GM12892 (cell line): Measurements from ENCODE around the gene TAAR5.

ENCODE experiments used
- POLR2A ChIP-seq: IDR thresholded peaks from 2 replicates; pipeline ENCODE4 v1.6.1; 2011; ENCODE audit warnings: low read depth, low read length, control low read depth
- POLR2AphosphoS5 ChIP-seq: IDR thresholded peaks from 2 replicates; pipeline ENCODE4 v1.6.1; 2011; ENCODE audit warnings: low read depth, low read length, control low read depth
- TAF1 ChIP-seq: IDR thresholded peaks from 2 replicates; pipeline ENCODE4 v1.6.1; 2011; ENCODE audit warnings: low read depth, mild to moderate bottlenecking, control low read depth, low read length, borderline replicate concordance

- TF ChIP-seq TAF1 (no peak), POLR2A (no peak), POLR2AphosphoS5 (no peak)
These were observed 43.8 kb upstream of the TAAR5 start for GRCh38 chr6:132633362-132633761.
